Measurements from ENCODE around the gene NOS1.

Gene NOS1

GRCh38 chr12:117367006-117367638 is 5.7 kb upstream of the NOS1 start:
- no peak overlapping the region for H3K27ac ChIP-seq
- peak; percentile 76 for DNase-seq (ENCODE audit: low spot score)
- CTCF ChIA-PET: interaction anchor here (0.5 to 2.8 kb wide), 29 partner anchors 9 to 552 kb away, joined by 3 to 40 read pairs (median 4); no protein-coding TSS in a partner anchor
- POLR2A ChIA-PET (ENCODE audit: low non-redundant PET): no interaction called here
- peak; percentile 91 for TF ChIP-seq CTCF (conservative IDR thresholded peaks at IDR 0.05; ENCODE audit: low read depth)

- no peak for TF ChIP-seq CTCF (conservative IDR thresholded peaks at IDR 0.05; ENCODE audit: low read depth)
- ChIA-PET POLR2A (ENCODE audit: low non-redundant PET) (no interaction called here), CTCF (interaction anchor here (0.6 kb wide), 1 partner anchor 472 kb away, joined by 3 read pairs; no protein-coding TSS in a partner anchor)
- no peak overlapping the region for H3K27ac ChIP-seq
- no peak for DNase-seq (ENCODE audit: low spot score)
These were observed 3.7 kb upstream of the NOS1 start for GRCh38 chr12:117365049-117365616.

GRCh38 chr12:117363953-117364486 is 2.6 kb upstream of the NOS1 start:
- no peak overlapping the region for H3K27ac ChIP-seq
- TF ChIP-seq CTCF (conservative IDR thresholded peaks at IDR 0.05; ENCODE audit: low read depth): no peak
- no peak for DNase-seq (ENCODE audit: low spot score)
- POLR2A ChIA-PET (ENCODE audit: low non-redundant PET): no interaction called here
- CTCF ChIA-PET: no interaction called here

- ChIA-PET CTCF (interaction anchor here (0.6 to 0.7 kb wide), 4 partner anchors 22 to 340 kb away, joined by 3 to 4 read pairs (median 3); no protein-coding TSS in a partner anchor), POLR2A (ENCODE audit: low non-redundant PET) (no interaction called here)
- no peak for TF ChIP-seq CTCF (conservative IDR thresholded peaks at IDR 0.05; ENCODE audit: low read depth)
- H3K27ac ChIP-seq: no peak overlapping the region
- DNase-seq (ENCODE audit: low spot score): no peak
These were observed 1.7 kb upstream of the NOS1 start for GRCh38 chr12:117363056-117363662.

GRCh38 chr12:117362391-117362790 is 965 bp upstream of the NOS1 start:
- ChIA-PET POLR2A (ENCODE audit: low non-redundant PET) (no interaction called here), CTCF (interaction anchor here (0.6 to 0.7 kb wide), 2 partner anchors 132 to 316 kb away, joined by 3 read pairs; no protein-coding TSS in a partner anchor)
- no peak overlapping the region for H3K27ac ChIP-seq
- TF ChIP-seq CTCF (conservative IDR thresholded peaks at IDR 0.05; ENCODE audit: low read depth): no peak
- no peak for DNase-seq (ENCODE audit: low spot score)

GRCh38 chr12:117361905-117362304 is 479 bp upstream of the NOS1 start:
- ChIA-PET CTCF (no interaction called here), POLR2A (ENCODE audit: low non-redundant PET) (no interaction called here)
- DNase-seq (ENCODE audit: low spot score): no peak
- no peak overlapping the region for H3K27ac ChIP-seq
- no peak for TF ChIP-seq CTCF (conservative IDR thresholded peaks at IDR 0.05; ENCODE audit: low read depth)

Measured in RWPE1 (cell line).